Stimulated activated naive CD8-positive, alpha-beta T cell treated with anti-CD3 and anti-CD28 coated beads, Interleukin-15, Interleukin-2, amounts not matched to agents 100 U/mL and 50 U/mL, for 24 hours (primary cell): ENCODE results near the gene EXOSC9.
A peak's percentile ranks its signal among the peaks of the same experiment; 100 is the strongest.

ENCODE experiments used
- ATAC-seq: fragments of 150-1000 bp; cut with Tn5 transposase; one replicate; pipeline ENCODE4 v1.10.0; 2021
- DNase-seq: peaks from one replicate; pipeline ENCODE4 v3.0.0; 2021

The EXOSC9 gene

DNA sequence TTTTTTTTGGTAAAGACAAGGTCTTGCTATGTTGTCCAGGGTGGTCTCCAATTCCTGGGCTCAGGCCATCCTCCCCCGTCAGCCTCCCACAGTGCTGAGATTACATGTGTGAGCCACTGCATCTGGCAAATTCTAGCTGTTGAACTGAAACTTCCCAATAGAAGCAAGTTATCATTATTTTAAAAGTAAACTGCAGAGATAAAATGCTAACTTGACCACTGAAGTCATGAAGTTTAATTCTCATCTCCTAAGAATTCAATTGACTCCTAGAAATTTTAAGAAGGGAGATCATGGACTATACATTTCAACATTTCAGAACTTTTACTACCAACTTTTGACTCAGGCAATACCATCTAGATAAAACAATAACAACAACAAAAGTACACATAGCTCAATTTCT is 11.7 kb upstream of the EXOSC9 start:
- no peak for ATAC-seq
- no peak for DNase-seq

DNA sequence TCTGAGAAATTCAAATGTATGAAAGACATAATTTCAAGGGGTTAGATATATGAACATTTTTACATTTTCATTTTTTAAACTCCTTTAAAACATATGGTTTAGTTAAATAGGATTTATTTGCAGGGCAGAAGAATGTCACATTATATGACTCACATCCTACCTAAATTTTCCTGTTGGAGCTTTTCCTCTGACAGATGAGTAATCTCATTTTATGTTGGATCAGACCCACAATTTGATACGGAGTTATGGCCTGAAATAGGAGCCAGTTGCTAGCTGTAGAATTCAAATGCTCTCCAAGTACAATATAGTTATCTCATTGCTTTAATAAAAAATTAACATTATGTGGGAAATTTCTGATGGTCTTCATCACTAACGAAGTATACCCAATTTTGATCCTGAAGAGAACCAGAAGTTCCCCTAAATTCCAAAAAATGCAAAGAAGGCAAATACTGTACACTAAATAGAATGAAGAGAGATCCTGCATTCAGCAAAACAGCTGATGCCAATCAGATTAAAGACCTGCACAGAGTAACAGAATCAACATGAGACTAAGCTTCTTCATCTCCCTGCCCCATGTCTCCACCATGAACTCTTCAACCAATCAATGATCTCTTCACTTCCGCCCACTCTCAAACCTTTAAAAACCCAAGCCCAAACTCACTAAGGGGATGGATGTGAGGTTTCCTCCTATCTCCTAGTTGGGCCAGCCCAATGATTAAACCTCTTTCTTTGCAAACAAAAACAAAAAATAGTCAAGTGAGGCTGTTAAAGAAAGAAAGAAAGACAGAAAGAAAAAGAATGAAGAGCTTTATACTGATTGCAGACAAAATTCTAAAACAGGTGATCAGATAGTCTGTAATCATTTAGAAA is 10.9 kb upstream of the EXOSC9 start:
- no peak for ATAC-seq
- no peak for DNase-seq

DNA sequence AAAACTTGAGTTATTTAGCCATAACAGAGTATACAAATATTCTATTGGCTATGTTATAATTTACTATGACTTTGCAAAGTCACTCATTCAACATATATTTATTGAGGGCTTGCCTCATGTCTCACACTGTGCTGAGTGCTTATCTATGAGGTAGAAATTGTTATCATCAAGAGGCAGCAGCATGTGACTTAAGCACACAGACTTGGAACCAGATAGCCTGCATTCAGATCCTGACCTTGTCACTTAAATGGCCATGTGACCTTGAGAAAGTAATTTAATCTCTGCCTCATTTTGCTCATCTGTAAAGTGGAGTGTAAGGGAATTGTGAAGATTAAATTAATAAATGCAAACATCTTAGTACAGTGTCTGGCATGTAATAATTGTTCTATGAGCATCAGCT is 10.1 kb upstream of the EXOSC9 start:
- ATAC-seq (no peak), DNase-seq (no peak)

DNA sequence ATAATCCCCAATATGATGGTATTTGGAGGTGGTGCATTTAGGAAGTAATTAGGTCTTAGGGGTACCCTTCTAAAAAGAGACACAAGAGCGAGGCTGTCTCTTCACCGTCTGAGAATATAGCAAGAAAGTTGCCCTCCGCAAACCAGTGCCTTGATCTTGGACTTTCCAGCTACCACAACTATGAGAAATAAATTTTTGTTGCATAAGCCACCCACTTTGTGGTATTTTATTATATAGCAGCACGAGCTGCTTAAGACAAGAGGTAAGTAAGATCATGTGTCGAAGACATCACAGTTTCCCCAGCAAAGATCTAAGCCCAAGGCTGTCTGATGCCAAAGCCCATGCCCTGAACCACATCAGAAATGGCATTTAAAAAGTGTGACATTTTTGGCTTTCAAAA is 9.6 kb upstream of the EXOSC9 start:
- DNase-seq (no peak), ATAC-seq (no peak)

DNA sequence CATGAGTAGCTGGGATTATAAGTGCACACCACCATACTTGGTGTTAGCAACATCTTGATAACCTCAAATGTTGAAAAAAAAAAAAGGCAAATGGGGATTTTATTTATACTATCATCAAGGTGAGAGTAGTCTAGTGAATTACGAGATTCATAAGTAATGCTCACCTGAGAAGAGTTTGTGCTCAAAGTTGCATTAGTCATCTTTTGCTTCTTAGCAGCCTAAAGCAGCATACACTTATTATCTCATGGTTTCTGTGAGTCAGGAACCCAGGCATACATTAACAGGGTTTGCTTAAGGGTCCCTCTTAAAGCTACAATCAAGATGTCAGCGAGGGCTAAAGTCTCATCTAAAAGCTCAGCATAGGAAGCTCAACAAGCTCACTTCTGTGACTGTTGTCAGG is 8.2 kb upstream of the EXOSC9 start:
- DNase-seq: no peak
- peak; percentile 20 for ATAC-seq

DNA sequence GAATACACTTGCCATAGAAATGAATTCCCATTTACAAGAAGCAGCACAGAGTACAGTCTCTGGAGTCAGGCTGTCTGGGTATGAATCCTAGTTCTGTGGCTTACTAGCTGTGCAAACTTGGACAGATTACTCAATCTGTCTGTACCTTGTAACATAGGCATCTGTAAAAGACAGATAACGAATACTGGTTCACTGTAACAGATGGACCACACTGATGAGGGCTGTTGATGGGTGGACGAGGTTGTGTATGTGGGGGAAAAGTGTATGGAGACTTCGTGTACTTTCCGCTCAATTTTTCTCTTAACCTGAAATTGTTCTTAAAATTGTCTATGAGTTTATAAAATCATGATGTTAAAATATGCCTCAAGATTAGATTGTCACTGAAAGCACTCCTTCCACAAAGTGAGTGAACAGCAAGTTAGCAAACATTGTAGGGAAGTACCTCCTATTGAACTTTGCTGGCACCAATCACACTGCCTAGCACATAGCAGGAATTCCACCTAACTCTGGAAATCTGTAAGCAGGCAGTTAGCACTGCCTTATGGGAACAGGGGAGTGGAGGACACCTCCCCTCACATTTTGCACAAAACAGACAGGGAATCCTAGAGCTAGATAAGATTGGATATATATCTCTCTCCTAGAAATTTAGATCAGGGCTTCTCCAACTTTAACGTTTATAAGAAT is 6.5 kb upstream of the EXOSC9 start:
- ATAC-seq (no peak), DNase-seq (no peak)

DNA sequence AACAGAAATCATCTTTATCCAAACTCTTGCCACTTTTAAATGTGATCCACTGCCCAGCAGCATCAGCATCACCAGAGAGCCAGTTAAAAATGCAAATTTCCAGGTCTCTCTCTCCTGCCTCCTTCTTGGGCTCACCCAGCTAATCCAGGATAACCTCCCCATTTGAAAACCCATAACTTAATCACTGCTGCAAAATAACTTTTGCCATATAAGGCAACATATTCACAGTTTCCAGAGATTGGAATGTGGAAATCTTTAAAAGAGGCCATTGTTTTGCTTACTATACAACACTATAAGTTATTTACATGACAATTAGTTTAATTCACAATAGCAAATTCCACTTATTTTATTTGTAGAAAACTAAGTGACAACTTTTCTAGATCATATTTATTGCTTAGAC is 4.8 kb upstream of the EXOSC9 start:
- no peak for DNase-seq

DNA sequence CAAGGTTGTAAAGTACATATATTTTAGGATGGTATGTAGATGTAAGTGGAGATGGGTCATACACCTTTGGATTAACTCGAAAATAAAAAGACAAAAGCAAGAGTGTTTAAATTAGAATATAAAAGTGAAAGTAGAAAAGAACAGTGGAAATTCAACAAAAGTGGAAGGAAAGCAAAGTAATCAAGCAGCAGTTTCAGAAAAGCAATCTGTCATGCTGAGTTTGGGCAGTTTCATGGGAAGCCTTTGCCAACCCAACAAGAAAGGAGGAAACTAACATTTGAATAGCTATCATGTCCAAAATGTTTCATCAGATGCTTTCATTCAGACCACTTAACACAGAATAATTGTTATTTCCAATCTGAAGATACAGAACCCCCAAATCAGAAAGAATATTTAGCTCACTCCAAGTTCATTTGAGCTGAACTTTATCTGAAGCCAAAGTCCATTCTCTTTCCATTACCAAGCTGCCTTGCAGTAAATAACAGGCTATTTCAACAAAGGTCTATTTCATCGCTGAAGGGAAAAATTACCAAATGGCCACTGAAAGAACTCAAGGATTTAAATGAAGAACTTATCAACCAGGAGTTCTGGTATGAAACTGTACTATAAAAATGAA is 1.8 kb upstream of the EXOSC9 start:
- DNase-seq: no peak
- no peak for ATAC-seq

More for the DNA sequence above, 4.8 kb upstream of the EXOSC9 start:
- no peak for ATAC-seq

DNA sequence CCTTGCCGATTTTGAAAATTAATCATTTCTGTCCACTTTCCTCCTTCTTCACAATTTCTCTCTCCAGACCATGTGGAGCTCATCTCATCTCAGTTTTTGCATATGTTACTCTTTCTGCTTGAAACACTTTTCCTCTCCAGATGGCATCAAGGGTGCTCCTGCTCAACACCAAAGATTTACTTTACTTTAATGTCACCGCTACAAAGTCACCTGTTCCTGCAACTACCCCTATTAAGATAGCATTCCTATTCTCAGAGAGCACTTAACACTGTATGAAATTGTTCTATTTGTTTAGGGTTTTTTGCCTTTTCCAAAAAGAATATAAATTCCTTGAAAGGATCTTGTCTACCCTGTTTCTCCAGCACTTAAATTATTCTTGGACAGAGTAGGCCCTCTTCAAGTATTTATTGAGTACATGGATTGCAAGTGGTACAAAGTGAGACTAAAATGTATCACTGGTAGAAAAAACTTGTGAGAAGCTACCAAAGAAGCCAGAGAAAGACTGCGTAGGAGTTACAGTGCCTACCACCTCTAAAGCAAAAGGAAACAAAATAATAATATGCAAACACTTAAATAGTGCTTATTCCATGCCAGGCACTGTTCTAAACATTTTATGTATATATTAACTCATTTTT is 1.1 kb upstream of the EXOSC9 start:
- DNase-seq: no peak
- no peak for ATAC-seq

DNA sequence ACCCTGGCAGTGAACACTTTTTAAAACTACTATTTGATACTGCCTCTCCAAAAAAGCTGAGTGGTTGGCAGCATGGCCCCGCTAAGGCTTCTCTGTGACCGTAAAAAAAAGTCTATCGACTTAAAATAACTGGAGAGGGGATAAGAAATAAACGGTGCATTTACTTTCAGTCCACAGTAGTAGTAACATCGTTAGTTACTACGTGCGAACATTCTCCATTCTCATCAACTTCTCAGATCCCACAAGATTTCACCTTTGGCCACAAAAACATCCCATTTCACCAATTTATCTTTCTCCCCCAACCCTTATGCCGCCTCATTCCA is 524 bp upstream of the EXOSC9 start:
- DNase-seq (no peak), ATAC-seq (no peak)

DNA sequence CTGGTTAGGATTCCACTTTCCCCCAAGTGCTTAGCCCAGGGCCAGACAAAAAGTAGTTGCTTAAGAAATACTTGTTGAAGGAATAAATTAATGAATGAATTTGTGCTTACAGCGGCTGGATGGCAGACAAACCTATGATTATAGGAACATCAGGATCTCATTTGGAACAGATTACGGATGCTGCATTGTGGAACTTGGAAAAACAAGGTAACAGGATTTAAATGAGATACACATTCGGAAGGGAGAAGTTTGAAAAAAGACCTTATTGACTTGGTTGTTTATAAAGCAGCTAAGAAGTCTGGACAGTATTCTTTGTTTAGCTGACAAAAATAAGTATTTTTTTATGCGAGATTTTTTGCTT is 572 bp downstream of the EXOSC9 start:
- DNase-seq (no peak), ATAC-seq (no peak)

DNA sequence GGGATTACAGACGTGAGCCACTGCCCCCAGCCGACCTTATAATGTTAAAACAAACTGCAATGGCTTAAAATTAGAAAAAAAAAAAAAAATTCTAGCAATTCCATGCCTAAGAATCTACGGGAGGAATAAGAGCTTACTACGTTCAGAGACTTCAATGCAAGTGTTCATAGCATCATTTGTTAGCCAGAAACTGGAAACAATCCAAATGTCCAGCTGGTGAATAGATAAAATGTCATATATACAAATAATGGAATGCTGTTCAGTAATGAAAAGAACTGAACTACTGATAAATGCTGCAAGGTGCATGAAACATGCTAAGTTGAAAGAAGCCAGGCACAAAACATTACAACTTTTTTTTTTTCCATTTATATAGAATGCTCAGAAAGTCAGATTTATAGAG is 5.3 kb downstream of the EXOSC9 start:
- no peak for ATAC-seq

DNA sequence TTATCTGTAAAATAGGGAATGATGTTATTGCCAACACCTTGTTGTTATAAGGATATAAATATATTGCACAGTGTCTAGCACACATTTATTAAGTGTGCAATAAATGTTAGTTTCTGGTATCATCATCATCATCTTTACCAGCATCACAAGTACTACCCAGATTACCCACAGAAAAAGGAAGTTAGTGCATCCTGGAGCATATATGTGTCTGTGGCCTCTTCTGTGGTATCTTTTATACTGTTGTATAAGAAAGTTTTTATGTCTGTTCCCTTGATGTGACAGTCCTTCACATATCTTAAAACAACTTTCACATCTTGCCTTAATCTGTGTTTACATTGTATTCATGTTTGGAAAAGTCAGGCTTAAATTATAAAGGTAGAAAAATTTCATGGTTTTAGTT is 10.0 kb downstream of the EXOSC9 start:
- ATAC-seq: no peak
- DNase-seq: no peak

More for the DNA sequence above, 5.3 kb downstream of the EXOSC9 start:
- no peak for DNase-seq

DNA sequence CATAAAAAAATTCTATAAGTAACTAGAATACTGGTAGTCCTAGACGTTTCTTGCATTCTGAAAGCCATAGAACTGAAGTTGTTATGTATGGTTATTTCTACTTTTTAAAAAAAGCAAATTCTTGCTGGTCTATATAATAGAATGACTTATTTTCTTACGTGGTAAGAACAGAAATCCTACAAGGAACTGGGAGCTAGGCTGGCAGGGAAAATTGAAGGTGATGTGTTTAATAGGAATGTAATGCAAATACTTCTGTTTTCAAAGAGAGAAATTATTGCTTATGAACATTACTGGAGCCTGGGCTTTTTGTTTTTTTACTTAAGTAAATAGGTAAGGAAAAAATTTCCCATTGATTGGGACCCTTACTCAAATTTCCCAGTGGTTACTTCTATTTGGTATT is 13.6 kb downstream of the EXOSC9 start:
- ATAC-seq: no peak
- no peak for DNase-seq

DNA sequence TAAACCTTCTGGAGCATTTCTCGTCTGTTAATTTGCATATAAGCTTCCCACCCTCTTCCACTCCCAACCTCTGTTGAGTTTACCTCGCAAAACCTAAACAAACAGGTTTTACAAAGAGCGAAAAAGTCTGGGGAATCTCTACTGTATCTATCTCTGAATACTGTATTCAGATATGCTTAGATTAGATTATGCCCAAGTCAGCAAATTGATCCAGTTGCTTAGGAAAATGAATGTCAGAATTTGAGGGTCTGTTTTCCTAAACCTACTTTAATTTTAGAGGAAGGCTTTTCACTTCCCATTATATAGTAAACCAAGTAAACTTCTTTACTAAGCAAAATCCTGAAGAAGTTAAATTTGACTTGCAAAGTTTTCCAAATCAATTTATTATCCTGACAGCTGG is 15.9 kb downstream of the EXOSC9 start:
- DNase-seq: no peak
- ATAC-seq: no peak

DNA sequence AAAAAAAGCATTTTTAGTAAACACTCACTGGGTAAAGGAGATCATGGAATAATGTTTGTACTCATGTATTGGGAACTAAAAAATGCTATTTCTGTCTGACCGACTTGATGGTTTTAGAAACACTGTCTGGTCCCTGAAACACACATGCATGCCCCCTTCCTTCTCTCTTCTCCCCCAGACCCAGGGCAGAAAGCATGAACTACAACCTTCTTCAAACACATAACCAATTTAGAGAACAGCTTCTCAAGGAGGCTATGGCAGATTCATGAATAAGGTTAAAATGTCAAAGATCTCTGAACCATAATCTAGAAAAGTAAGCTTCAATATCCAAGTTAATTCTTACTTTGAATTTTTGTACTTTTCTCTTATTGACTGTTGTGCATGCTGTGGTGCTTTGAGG is 16.6 kb downstream of the EXOSC9 start:
- DNase-seq (no peak), ATAC-seq (no peak)

DNA sequence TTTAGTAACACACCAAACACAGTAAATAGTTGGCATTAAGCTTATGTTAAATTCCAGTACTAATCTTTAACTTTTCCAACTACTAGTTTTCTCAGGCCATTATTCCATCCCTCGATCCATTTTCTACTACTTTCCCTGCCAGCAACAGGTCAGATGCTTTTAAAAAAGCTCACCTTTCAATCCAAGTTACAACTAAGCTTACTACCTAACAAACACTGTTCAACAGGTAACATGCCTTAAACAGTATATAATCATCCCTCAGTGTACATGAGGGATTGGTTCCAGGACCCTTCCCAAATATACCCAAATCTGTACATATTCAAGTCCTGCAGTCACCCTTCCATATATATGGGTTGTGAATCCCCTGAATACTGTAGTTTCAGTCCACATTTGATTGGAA is 17.1 kb downstream of the EXOSC9 start:
- DNase-seq (no peak), ATAC-seq (no peak)

DNA sequence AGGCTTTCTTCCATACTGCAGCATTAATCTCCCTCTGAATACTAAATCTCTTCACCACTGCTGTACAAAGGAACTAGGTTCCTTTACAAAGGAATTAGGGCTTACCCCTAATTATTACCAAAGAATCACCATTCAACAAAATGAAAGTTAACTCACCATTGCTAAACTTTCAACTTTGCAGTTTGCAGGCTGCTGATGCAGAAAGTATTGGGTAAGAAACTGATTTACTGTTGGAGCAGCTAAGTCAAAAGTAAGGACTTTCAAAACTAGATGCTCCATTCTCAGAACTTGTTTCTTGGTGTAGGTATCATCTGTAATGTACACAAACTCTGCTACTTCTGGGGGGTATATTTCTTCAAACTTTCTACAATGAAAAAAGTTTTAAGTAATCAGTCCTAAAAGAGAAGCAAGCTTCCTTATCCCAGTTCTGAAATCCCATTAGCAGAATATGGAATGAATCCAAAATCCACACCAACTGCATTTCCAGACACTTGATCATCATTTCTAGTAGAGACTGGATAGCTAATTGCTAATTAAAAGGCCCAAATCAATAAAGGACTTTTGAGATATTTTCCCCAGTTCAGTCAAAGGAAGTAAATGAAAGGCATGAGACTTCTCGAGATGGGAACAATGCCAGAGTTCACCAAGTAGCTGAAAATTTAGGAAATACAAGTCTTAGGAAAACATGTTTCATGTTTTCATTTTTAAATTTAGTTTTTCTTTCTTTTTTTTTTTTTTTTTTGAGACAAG is 18.3 kb downstream of the EXOSC9 start:
- DNase-seq (no peak), ATAC-seq (no peak)

DNA sequence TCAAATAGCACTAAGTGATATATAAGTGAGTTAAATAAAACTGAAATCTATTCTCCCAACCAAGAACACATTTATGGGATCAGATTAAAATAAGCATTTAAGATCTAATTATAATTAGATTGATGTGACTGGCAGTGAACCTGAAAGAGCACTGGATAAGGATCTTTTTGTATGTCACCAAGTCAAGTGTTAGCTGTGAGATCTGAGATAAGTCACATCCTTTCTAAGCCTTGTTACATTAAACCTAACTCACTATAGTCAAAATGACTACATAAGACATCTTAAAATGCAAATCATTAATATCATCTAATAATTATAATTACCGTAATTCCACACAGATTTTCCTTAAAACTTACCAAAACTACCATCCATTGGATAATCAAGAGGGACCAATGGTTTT is 20.9 kb downstream of the EXOSC9 start:
- DNase-seq (no peak), ATAC-seq (no peak)

DNA sequence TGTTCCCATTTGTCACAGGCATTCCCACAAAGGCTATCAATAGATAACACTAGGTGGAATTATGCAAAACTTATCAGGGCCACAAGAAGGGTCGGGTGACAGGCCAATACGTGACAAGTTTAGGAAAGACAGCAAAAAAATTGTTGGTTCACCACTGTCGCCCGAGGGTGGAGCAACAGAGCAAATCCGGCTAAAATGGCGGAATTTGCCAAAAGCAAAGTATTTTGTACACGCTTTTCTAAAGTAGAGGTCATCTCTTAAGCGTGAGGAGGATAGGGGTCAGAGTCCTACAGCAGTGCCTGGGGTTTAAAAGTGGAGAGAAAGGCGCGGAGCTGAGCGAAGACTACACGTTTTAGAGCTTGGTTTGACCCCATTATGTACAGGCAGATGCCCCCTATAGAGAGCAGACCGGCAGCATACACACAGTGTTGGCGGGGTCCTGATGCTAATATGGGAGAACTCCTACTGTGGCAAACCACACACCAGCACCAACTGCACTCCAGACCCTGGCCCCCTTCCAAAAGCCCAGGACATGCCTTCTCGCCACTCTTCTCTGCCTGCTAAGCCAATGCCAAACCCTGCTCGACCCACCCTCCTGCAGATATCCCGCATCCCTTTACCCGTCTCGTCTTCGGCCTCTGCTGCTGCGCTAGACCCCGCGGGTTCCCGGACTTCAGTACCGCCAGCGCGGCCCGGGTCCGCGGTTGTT is 21.8 kb downstream of the EXOSC9 start:
- DNase-seq: peak; percentile 44
- peak; percentile 31 for ATAC-seq

DNA sequence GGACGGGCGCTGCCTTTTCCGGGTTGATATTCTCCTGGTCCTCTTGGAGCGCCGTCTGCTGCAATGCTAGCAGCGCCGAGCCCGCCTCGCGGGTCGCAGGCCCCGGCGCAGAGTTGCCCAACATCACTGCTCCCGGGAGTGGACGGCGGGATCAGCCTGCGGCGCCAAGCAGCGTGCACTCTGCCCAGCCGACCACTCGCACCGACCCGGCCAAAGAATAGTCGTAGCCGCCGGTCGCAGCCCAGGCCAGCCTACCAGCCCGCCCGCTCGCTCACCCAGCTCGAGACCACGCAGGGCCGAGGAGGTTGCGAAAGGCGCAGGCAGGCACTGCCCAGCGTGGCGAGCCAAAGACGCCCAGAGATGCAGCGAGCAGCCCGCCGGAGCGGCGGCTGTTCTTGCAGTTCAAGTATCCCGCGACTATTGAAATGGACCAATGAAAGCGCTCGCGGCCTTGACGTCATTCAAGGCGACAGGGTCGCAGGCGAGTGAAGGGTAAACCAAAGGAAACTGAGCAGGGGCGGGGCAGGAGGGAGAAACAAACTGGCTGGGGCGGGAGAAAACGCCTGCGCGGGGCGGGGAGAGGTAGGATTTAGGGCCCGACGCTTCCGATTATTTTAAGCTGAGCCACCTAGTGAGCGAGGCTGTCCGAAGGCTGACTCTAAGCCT is 22.5 kb downstream of the EXOSC9 start, which contains the start of gene CCNA2:
CCNA2 (minus strand) TSS at position 379 of the 666 bp plus-strand sequence; CDS start at position 124, 255 bp downstream.
- DNase-seq (peak; percentile 96), ATAC-seq (peak; percentile 95)
